OCI-LY7 (cell line): ENCODE measurements around the gene CRY1. TPM values are rescaled to one million over a fixed set of nuclear protein-coding genes. Genes with fewer than 3 reads are reported as not detected.
"Not testable (repeated sequence)": the region's sequence is repeated elsewhere in the genome, so short reads cannot be mapped to it uniquely, and the experiment has no call there.

Experiments
- BruUV-seq: library from RNA; stranded (reverse); fragments of 400-500 nt; replicated peaks from 2 replicates; lab custom pipeline; 2021; lab: Mats Ljungman, UMichigan
- CTCF ChIA-PET: fragments of 300-600 bp; sonication (Branson Sonifier 250); formaldehyde crosslinking; loops from one replicate; lab custom pipeline; 2022; ENCODE audit warnings: antibody characterized with exemption; ENCODE audit not compliant: unreplicated experiment; lab: Charles Lee
- POLR2A ChIA-PET: fragments of 300-600 bp; sonication (Branson Sonifier 250); formaldehyde crosslinking; loops from one replicate; lab custom pipeline; 2022; ENCODE audit warnings: antibody characterized with exemption; lab: Charles Lee
- DNase-seq: peaks from one replicate; pipeline ENCODE4 v3.0.0-alpha.2; 2015; ENCODE audit warnings: low spot score
- H2AFZ ChIP-seq: fragments of 200-600 bp; sonication (generic), shearing (Covaris generic); 2 replicates; pipeline ENCODE4 v1.6.1; 2014; ENCODE audit warnings: mild to moderate bottlenecking, antibody characterized with exemption, low read length, moderate library complexity
- H3K27ac ChIP-seq: fragments of 200-600 bp; sonication (generic); 2 replicates; pipeline ENCODE4 v1.5.1; 2014; ENCODE audit warnings: mixed run types, low read depth, mild to moderate bottlenecking, moderate library complexity, low read length, inconsistent platforms; ENCODE audit not compliant: poor library complexity, severe bottlenecking
- H3K36me3 ChIP-seq: fragments of 200-600 bp; sonication (generic); 2 replicates; pipeline ENCODE4 v1.6.1; 2014; ENCODE audit warnings: mild to moderate bottlenecking, antibody characterized with exemption, low read length, moderate library complexity, mixed read lengths; ENCODE audit not compliant: insufficient read depth
- H3K4me1 ChIP-seq: fragments of 200-600 bp; sonication (generic); 2 replicates; pipeline ENCODE4 v1.5.1; 2014; ENCODE audit warnings: mild to moderate bottlenecking, low read length; ENCODE audit not compliant: insufficient read depth, poor library complexity, severe bottlenecking
- H3K4me2 ChIP-seq: fragments of 200-600 bp; sonication (generic); 2 replicates; pipeline ENCODE4 v1.6.1; 2014; ENCODE audit warnings: mild to moderate bottlenecking, low read length
- H3K4me3 ChIP-seq: fragments of 200-600 bp; sonication (generic); 2 replicates; pipeline ENCODE4 v1.5.1; 2014; ENCODE audit warnings: mild to moderate bottlenecking, low read depth, low read length; ENCODE audit not compliant: poor library complexity, severe bottlenecking
- H3K79me2 ChIP-seq: fragments of 200-600 bp; sonication (generic); 2 replicates; pipeline ENCODE4 v1.6.1; 2016; ENCODE audit warnings: low read depth, mild to moderate bottlenecking, low read length, moderate library complexity, mixed read lengths; ENCODE audit not compliant: insufficient read depth
- H3K9me2 ChIP-seq: fragments of 200-600 bp; sonication (generic); 2 replicates; pipeline ENCODE4 v1.6.1; 2016; ENCODE audit warnings: mild to moderate bottlenecking, low read length, mixed read lengths; ENCODE audit not compliant: insufficient read depth
- H3K9me3 ChIP-seq: fragments of 200-600 bp; sonication (generic); 2 replicates; pipeline ENCODE4 v1.6.1; 2014; ENCODE audit warnings: mild to moderate bottlenecking, mixed run types, low read length, mixed read lengths
- H4K20me1 ChIP-seq: fragments of 200-600 bp; sonication (generic); 2 replicates; pipeline ENCODE4 v1.6.1; 2014; ENCODE audit warnings: mild to moderate bottlenecking, antibody characterized with exemption, low read length, moderate library complexity, mixed read lengths; ENCODE audit not compliant: insufficient read depth
- CTCF ChIP-seq: fragments of 200-600 bp; sonication (generic); conservative IDR thresholded peaks from 2 replicates; pipeline ENCODE4 v1.5.1; 2014; ENCODE audit warnings: mild to moderate bottlenecking, antibody characterized with exemption, low read length, moderate library complexity, mixed read lengths
- EZH2phosphoT487 ChIP-seq: fragments of 200-600 bp; sonication (generic); IDR thresholded peaks from 2 replicates; pipeline ENCODE4 v1.6.1; 2018; ENCODE audit warnings: low read depth, borderline replicate concordance, mild to moderate bottlenecking, mixed run types, antibody characterized with exemption, low read length, moderate library complexity, mixed read lengths
- intact Hi-C: fragments of 100-400 bp; cut with micrococcal nuclease; formaldehyde crosslinking; loops from one replicate; pipeline ENCODE4 v1.10.0; 2022; ENCODE audit not compliant: unreplicated experiment
- total RNA-seq, 2 experiments: library from RNA; depleted of rRNA in 1 of 2; stranded (reverse); fragments of >200 nt in 1 of 2; shearing (Covaris generic) in 1 of 2; gene quantifications; 2 replicates each; pipeline ENCODE4 v1.2.3, GENCODE V29; 2014 to 2022

Gene CRY1
- total RNA-seq, 2 experiments from 2014 or later: not detected

- BruUV-seq: no TSS peak
- H3K36me3 ChIP-seq: no peaks in the 10 kb centered on the region
- TF ChIP-seq EZH2phosphoT487 (no peak), CTCF (no peak)
- H2AFZ ChIP-seq: no peak overlapping the region
- intact Hi-C loops: no loop called here
- no peak overlapping the region for H3K4me3 ChIP-seq
- no peak overlapping the region for H3K27ac ChIP-seq
- CTCF ChIA-PET: no interaction called here
- no peaks in the 10 kb centered on the region for H4K20me1 ChIP-seq
- H3K79me2 ChIP-seq: no peaks in the 10 kb centered on the region
- no peak overlapping the region for H3K4me2 ChIP-seq
- DNase-seq: peak; percentile 10
- H3K4me1 ChIP-seq: no peaks in the 10 kb centered on the region
- POLR2A ChIA-PET: no interaction called here
- H3K9me3 ChIP-seq: no peaks in the 10 kb centered on the region
- no peaks in the 10 kb centered on the region for H3K9me2 ChIP-seq
Measured at GRCh38 chr12:107108995-107109508, 15.7 kb upstream of the CRY1 start.

GRCh38 chr12:107108366-107108765 lies 15.0 kb upstream of the CRY1 start:
- POLR2A ChIA-PET, H3K79me2 ChIP-seq, H3K9me2 ChIP-seq, BruUV-seq, H3K4me1 ChIP-seq, H4K20me1 ChIP-seq, H3K9me3 ChIP-seq, CTCF ChIA-PET, H3K4me2 ChIP-seq, H2AFZ ChIP-seq, H3K4me3 ChIP-seq, DNase-seq, intact Hi-C loops, H3K36me3 ChIP-seq, H3K27ac ChIP-seq: not testable (repeated sequence)

- H4K20me1 ChIP-seq: no peaks in the 10 kb centered on the region
- intact Hi-C loops: no loop called here
- BruUV-seq: no TSS peak
- H3K36me3 ChIP-seq: no peaks in the 10 kb centered on the region
- TF ChIP-seq EZH2phosphoT487 (no peak), CTCF (no peak)
- no peaks in the 10 kb centered on the region for H3K9me3 ChIP-seq
- H3K4me3 ChIP-seq: no peak overlapping the region
- H3K9me2 ChIP-seq: no peaks in the 10 kb centered on the region
- no peak overlapping the region for H3K4me2 ChIP-seq
- no peaks in the 10 kb centered on the region for H3K79me2 ChIP-seq
- no peaks in the 10 kb centered on the region for H3K4me1 ChIP-seq
- POLR2A ChIA-PET: no interaction called here
- H2AFZ ChIP-seq: no peak overlapping the region
- no peak for DNase-seq
- no peak overlapping the region for H3K27ac ChIP-seq
- CTCF ChIA-PET: no interaction called here
Measured at GRCh38 chr12:107107381-107107780, 14.0 kb upstream of the CRY1 start.
